ENCODE measurements around the gene FTO.

- TF ChIP-seq CTCF (IDR thresholded peaks at IDR 0.05), result no peak
- no peak for TF ChIP-seq POLR2A (IDR thresholded peaks at IDR 0.05)
These were observed 267.7 kb downstream of the FTO start for GRCh38 chr16:53971616-53972015.

Data from thyroid gland (tissue), 4 donors.